Amniotic stem cell (primary cell): ENCODE results near the gene PHACTR3.

Experiments used
- DNase-seq: peaks from one replicate; lab custom pipeline; 2025; lab: John Stamatoyannopoulos, UW

Gene PHACTR3

GRCh38 chr20:59816146-59816738 lies 211.9 kb downstream of the PHACTR3 start:
- no peak for DNase-seq

- DNase-seq = no peak
Observed at GRCh38 chr20:59817406-59817805, 213.1 kb downstream of the PHACTR3 start.

GRCh38 chr20:59817846-59818615 lies 213.7 kb downstream of the PHACTR3 start:
- DNase-seq = no peak

DNA sequence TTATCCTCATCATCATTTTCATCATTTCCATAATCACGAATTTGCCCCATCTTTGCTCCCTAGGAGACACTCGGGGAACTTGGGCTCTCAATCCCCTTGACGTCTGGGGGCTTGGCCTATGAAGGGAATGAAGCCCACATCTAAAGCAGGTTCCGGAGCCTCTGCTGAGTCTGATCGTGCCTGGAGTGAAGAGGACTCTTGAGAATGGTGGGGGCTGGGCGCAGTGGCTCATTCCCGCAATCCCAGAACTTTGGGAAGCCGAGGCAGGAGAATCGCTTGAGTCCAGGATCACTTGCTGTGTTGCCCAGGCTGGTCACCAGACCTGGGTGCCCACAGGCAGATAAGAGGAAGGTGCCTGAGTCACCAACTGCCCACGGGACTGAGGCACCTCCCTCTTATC lies 214.6 kb downstream of the PHACTR3 start:
- no peak for DNase-seq

GRCh38 chr20:59819496-59820203 lies 215.3 kb downstream of the PHACTR3 start:
- DNase-seq = no peak

DNA sequence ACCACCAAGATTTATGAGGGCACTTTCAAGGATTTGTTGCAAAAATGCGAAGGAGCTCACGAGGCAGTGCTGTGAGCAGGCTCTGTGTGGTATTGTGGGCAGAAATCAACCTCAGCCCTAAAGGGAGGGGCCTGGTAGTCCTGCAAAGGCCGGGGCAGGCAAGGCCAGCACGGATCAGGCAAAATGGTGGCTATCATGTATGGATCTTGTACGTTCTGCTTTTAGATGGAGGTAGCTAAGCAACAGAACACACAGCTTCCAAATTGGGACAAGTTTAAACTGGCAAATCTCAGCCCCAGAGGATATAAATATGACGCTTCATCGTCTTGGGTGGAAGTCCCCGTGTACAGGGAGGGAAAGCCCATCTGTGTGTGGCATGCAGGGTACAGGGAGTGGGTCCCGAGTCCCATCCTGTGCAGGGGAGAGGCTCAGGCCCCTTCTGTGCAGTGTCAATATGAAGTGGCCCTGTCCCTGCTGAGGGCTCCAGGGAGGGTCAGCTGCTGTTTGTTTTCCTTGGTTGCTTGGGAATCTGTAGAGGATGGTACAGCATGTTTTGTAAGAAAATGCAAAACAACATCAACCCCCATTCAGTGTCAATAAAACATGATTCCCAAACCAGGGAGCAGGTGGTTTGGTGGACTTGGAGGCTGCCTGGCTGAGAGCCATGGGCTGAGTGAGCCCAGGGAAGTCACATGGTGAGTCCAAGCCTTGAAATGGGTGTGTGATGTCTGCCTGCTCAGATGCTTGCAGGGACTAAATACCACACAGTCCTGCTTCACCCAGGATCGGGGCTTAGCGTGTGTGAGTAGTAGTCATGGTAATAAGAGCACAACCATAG lies 216.1 kb downstream of the PHACTR3 start:
- DNase-seq = no peak

GRCh38 chr20:59821201-59821600 lies 216.9 kb downstream of the PHACTR3 start:
- DNase-seq = no peak

- no peak for DNase-seq
Observed at GRCh38 chr20:59821788-59822187, 217.4 kb downstream of the PHACTR3 start.

- no peak for DNase-seq
Observed at GRCh38 chr20:59822291-59823029, 218.1 kb downstream of the PHACTR3 start.

- no peak for DNase-seq
Observed at GRCh38 chr20:59823030-59823423, 218.7 kb downstream of the PHACTR3 start.

GRCh38 chr20:59823491-59824259 lies 219.3 kb downstream of the PHACTR3 start:
- DNase-seq = no peak

- DNase-seq = no peak
Observed at GRCh38 chr20:59824711-59825562, 220.6 kb downstream of the PHACTR3 start.

DNA sequence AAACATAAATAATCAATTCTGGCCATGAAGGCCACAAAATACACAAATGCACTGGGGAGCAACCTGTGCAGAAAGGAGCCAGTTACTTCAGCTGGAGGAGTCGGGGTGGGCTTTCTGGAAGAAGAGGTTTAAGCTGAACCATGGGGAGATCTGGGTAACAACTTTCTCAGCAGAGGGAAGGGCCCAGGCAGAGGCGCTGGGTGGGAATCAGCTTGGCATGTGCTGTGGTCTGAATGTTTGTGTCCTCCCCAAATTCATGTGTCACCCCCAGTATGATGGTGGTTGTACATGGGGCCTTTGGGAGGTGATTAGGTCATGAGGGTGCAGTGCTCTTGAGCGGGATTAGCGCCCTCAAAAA lies 221.2 kb downstream of the PHACTR3 start:
- DNase-seq = no peak

- DNase-seq = no peak
Observed at GRCh38 chr20:59825944-59826759, 221.8 kb downstream of the PHACTR3 start.

GRCh38 chr20:59827138-59828056 lies 223.1 kb downstream of the PHACTR3 start:
- no peak for DNase-seq

- no peak for DNase-seq
Observed at GRCh38 chr20:59828125-59829053, 224.0 kb downstream of the PHACTR3 start.
